IgD-negative memory B cell (primary cell): ENCODE measurements around the gene FYB1. TPM values are rescaled to one million over a fixed set of nuclear protein-coding genes. Genes with fewer than 3 reads are reported as not detected.
A peak's percentile ranks its signal among the peaks of the same experiment; 100 is the strongest.

ENCODE experiments used
- H3K27ac Mint-ChIP-seq, 3 donors: one replicate each; pipeline ENCODE4 v1.8.0; 2020 to 2022; ENCODE audit warnings: mild to moderate bottlenecking in 3 of 3, mixed read lengths in 3 of 3, moderate library complexity in 1 of 3
- H3K27me3 Mint-ChIP-seq: one replicate; pipeline ENCODE4 v1.8.0; 2021; ENCODE audit warnings: mixed read lengths
- H3K36me3 Mint-ChIP-seq: one replicate; pipeline ENCODE4 v1.8.0; 2020; ENCODE audit warnings: mild to moderate bottlenecking, mixed read lengths
- H3K4me1 Mint-ChIP-seq, 3 donors: one replicate each; pipeline ENCODE4 v1.8.0; 2020 to 2022; ENCODE audit warnings: mixed read lengths in 3 of 3, mild to moderate bottlenecking in 1 of 3
- H3K4me3 Mint-ChIP-seq, 4 donors: one replicate each; pipeline ENCODE4 v1.8.0; 2020 to 2022; ENCODE audit warnings: mild to moderate bottlenecking in 4 of 4, mixed read lengths in 4 of 4, moderate library complexity in 3 of 4
- H3K9me3 Mint-ChIP-seq, 3 donors: one replicate each; pipeline ENCODE4 v1.8.0; 2020 to 2021; ENCODE audit warnings: mixed read lengths in 3 of 3, mild to moderate bottlenecking in 1 of 3
- polyA plus RNA-seq: library from polyadenylated mRNA; unstranded; fragments of 300-500 nt; fragmentation: Illumina TruSeq; gene quantifications from one replicate; pipeline ENCODE4 v1.2.3, GENCODE V29; 2021

Gene FYB1
- polyA plus RNA-seq, 1 donor from 2014 or later: 11.6 TPM

GRCh38 chr5:39218482-39219402 is 621 bp downstream of the FYB1 start:
- peak overlapping the region in 1 of 3 donors; percentile 53 for H3K27ac Mint-ChIP-seq
- H3K36me3 Mint-ChIP-seq: no peaks in the 10 kb centered on the region
- peaks cover 0 to 3% (median 3%) of the 10 kb centered on the region in 3 donors for H3K4me1 Mint-ChIP-seq
- no peaks in the 10 kb centered on the region for H3K9me3 Mint-ChIP-seq
- no peak overlapping the region for H3K4me3 Mint-ChIP-seq
- H3K27me3 Mint-ChIP-seq: peaks cover 4% of the 10 kb centered on the region

GRCh38 chr5:39217365-39218281 is 1.7 kb downstream of the FYB1 start:
- Mint-ChIP-seq H3K4me3 (peak overlapping the region in 2 of 4 donors; percentile 23 to 53), H3K27ac (no peak overlapping the region)

GRCh38 chr5:39216631-39217030 is 2.7 kb downstream of the FYB1 start:
- Mint-ChIP-seq H3K27me3 (peaks cover 3% of the 10 kb centered on the region), H3K36me3 (no peaks in the 10 kb centered on the region), H3K9me3 (no peaks in the 10 kb centered on the region), H3K27ac (no peak overlapping the region), H3K4me3 (peak overlapping the region in 1 of 4 donors; percentile 30), H3K4me1 (peaks cover 3 to 15% (median 3%) of the 10 kb centered on the region in 3 donors)

More at GRCh38 chr5:39217365-39218281, 1.7 kb downstream of the FYB1 start:
- Mint-ChIP-seq H3K9me3 (no peaks in the 10 kb centered on the region), H3K4me1 (peaks cover 3 to 7% (median 3%) of the 10 kb centered on the region in 3 donors), H3K36me3 (no peaks in the 10 kb centered on the region), H3K27me3 (peaks cover 3% of the 10 kb centered on the region)

- H3K4me1 Mint-ChIP-seq: peaks cover 3 to 18% (median 3%) of the 10 kb centered on the region in 3 donors
- H3K27me3 Mint-ChIP-seq: peaks cover 3% of the 10 kb centered on the region
- H3K27ac Mint-ChIP-seq: no peak overlapping the region
- peak overlapping the region in 1 of 4 donors; percentile 34 for H3K4me3 Mint-ChIP-seq
- no peaks in the 10 kb centered on the region for H3K36me3 Mint-ChIP-seq
- H3K9me3 Mint-ChIP-seq: no peaks in the 10 kb centered on the region
Measured at GRCh38 chr5:39215857-39216256, 3.5 kb downstream of the FYB1 start.

GRCh38 chr5:39214912-39215709 is 4.3 kb downstream of the FYB1 start:
- peaks cover 5% of the 10 kb centered on the region for H3K27me3 Mint-ChIP-seq
- H3K27ac Mint-ChIP-seq: peak overlapping the region in 1 of 3 donors; percentile 83
- peaks cover 3 to 23% (median 5%) of the 10 kb centered on the region in 3 donors for H3K4me1 Mint-ChIP-seq
- H3K36me3 Mint-ChIP-seq: no peaks in the 10 kb centered on the region
- no peaks in the 10 kb centered on the region for H3K9me3 Mint-ChIP-seq
- H3K4me3 Mint-ChIP-seq: peak overlapping the region in 1 of 4 donors; percentile 34

GRCh38 chr5:39213447-39214207 is 5.7 kb downstream of the FYB1 start:
- H3K9me3 Mint-ChIP-seq: no peaks in the 10 kb centered on the region
- peak overlapping the region in 1 of 3 donors; percentile 20 for H3K27ac Mint-ChIP-seq
- peaks cover 5 to 29% (median 10%) of the 10 kb centered on the region in 3 donors for H3K4me1 Mint-ChIP-seq
- peaks cover 10% of the 10 kb centered on the region for H3K27me3 Mint-ChIP-seq
- H3K4me3 Mint-ChIP-seq: no peak overlapping the region
- H3K36me3 Mint-ChIP-seq: no peaks in the 10 kb centered on the region

GRCh38 chr5:39211773-39212172 is 7.6 kb downstream of the FYB1 start:
- H3K27ac Mint-ChIP-seq: peak overlapping the region in 2 of 3 donors; percentile 46 to 73

GRCh38 chr5:39209924-39210323 is 9.4 kb downstream of the FYB1 start:
- H3K36me3 Mint-ChIP-seq: no peaks in the 10 kb centered on the region
- no peaks in the 10 kb centered on the region for H3K9me3 Mint-ChIP-seq
- peaks cover 9% of the 10 kb centered on the region for H3K27me3 Mint-ChIP-seq
- peaks cover 2 to 26% (median 10%) of the 10 kb centered on the region in 3 donors for H3K4me1 Mint-ChIP-seq
- no peak overlapping the region for H3K27ac Mint-ChIP-seq
- H3K4me3 Mint-ChIP-seq: peak overlapping the region in 2 of 4 donors; percentile 53 to 82

More at GRCh38 chr5:39211773-39212172, 7.6 kb downstream of the FYB1 start:
- Mint-ChIP-seq H3K4me3 (peak overlapping the region in 1 of 4 donors; percentile 20), H3K4me1 (peaks cover 2 to 26% (median 10%) of the 10 kb centered on the region in 3 donors), H3K27me3 (peaks cover 9% of the 10 kb centered on the region), H3K36me3 (no peaks in the 10 kb centered on the region), H3K9me3 (no peaks in the 10 kb centered on the region)

- H3K27ac Mint-ChIP-seq: peak overlapping the region in 1 of 3 donors; percentile 14
- H3K4me3 Mint-ChIP-seq: no peak overlapping the region
- H3K4me1 Mint-ChIP-seq: peaks cover 4 to 28% (median 17%) of the 10 kb centered on the region in 3 donors
- no peaks in the 10 kb centered on the region for H3K9me3 Mint-ChIP-seq
- no peaks in the 10 kb centered on the region for H3K36me3 Mint-ChIP-seq
- H3K27me3 Mint-ChIP-seq: peaks cover 9% of the 10 kb centered on the region
Measured at GRCh38 chr5:39208471-39208870, 10.9 kb downstream of the FYB1 start.

GRCh38 chr5:39207345-39208045 is 11.9 kb downstream of the FYB1 start:
- Mint-ChIP-seq H3K36me3 (no peaks in the 10 kb centered on the region), H3K27ac (peak overlapping the region in 1 of 3 donors; percentile 76), H3K27me3 (peaks cover 9% of the 10 kb centered on the region), H3K4me1 (peaks cover 4 to 24% (median 16%) of the 10 kb centered on the region in 3 donors), H3K9me3 (no peaks in the 10 kb centered on the region), H3K4me3 (no peak overlapping the region)

GRCh38 chr5:39206630-39207321 is 12.6 kb downstream of the FYB1 start:
- Mint-ChIP-seq H3K27me3 (peaks cover 9% of the 10 kb centered on the region), H3K36me3 (no peaks in the 10 kb centered on the region), H3K4me1 (peaks cover 4 to 19% (median 16%) of the 10 kb centered on the region in 3 donors), H3K27ac (no peak overlapping the region), H3K9me3 (no peaks in the 10 kb centered on the region), H3K4me3 (no peak overlapping the region)

GRCh38 chr5:39205550-39205949 is 13.8 kb downstream of the FYB1 start:
- Mint-ChIP-seq H3K9me3 (no peaks in the 10 kb centered on the region), H3K27ac (peak overlapping the region in 1 of 3 donors; percentile 48), H3K4me1 (peaks cover 10 to 22% (median 20%) of the 10 kb centered on the region in 3 donors), H3K27me3 (peaks cover 8% of the 10 kb centered on the region), H3K4me3 (no peak overlapping the region), H3K36me3 (no peaks in the 10 kb centered on the region)
